ENCODE results near the gene MCM9. TPM values are rescaled to one million over a fixed set of nuclear protein-coding genes. Genes with fewer than 3 reads are reported as not detected.
"Not testable (repeated sequence)": the region's sequence is repeated elsewhere in the genome, so short reads cannot be mapped to it uniquely, and the experiment has no call there.

MCM9 gene
- total RNA-seq, 1 donor from 2014 or later: 37.0 TPM

GRCh38 chr6:118872318-118872717 lies 62.6 kb downstream of the MCM9 start:
- Mint-ChIP-seq H3K4me1 (peaks cover 22% of the 10 kb centered on the region), H3K36me3 (ENCODE audit: low read depth) (peaks cover 30% of the 10 kb centered on the region), H3K4me3 (no peak overlapping the region), H3K27me3 (no peaks in the 10 kb centered on the region), H3K9me3 (peaks cover 12% of the 10 kb centered on the region), H3K27ac (no peak overlapping the region)
- no peak for ATAC-seq (ENCODE audit: low read depth)
- CTCF ChIA-PET: no interaction called here
- intact Hi-C loops (cut with micrococcal nuclease): no loop called here
- POLR2A ChIA-PET: no interaction called here
- no peak for DNase-seq
- TF ChIP-seq CTCF (IDR thresholded peaks at IDR 0.05): no peak

GRCh38 chr6:118871331-118871730 lies 63.6 kb downstream of the MCM9 start:
- peaks cover 15% of the 10 kb centered on the region for H3K9me3 Mint-ChIP-seq
- H3K4me1 Mint-ChIP-seq: peaks cover 22% of the 10 kb centered on the region
- TF ChIP-seq CTCF (IDR thresholded peaks at IDR 0.05): no peak
- H3K36me3 Mint-ChIP-seq (ENCODE audit: low read depth): peaks cover 35% of the 10 kb centered on the region
- POLR2A ChIA-PET: no interaction called here
- CTCF ChIA-PET: no interaction called here
- H3K27me3 Mint-ChIP-seq: no peaks in the 10 kb centered on the region
- no peak for DNase-seq
- ATAC-seq (ENCODE audit: low read depth): no peak
- no peak overlapping the region for H3K4me3 Mint-ChIP-seq
- no peak overlapping the region for H3K27ac Mint-ChIP-seq
- intact Hi-C loops (cut with micrococcal nuclease): loop anchor here (2.0 kb wide), 1 partner anchor 15 kb away; no protein-coding TSS in a partner anchor

GRCh38 chr6:118869894-118870589 lies 64.9 kb downstream of the MCM9 start:
- CTCF ChIA-PET: no interaction called here
- peaks cover 35% of the 10 kb centered on the region for H3K4me1 Mint-ChIP-seq
- POLR2A ChIA-PET: interaction anchor here (0.6 kb wide), 1 partner anchor 13 kb away, joined by 5 read pairs; no protein-coding TSS in a partner anchor
- H3K36me3 Mint-ChIP-seq (ENCODE audit: low read depth): peaks cover 34% of the 10 kb centered on the region
- no peak overlapping the region for H3K4me3 Mint-ChIP-seq
- no peaks in the 10 kb centered on the region for H3K27me3 Mint-ChIP-seq
- ATAC-seq (ENCODE audit: low read depth) (no peak), DNase-seq (no peak)
- H3K9me3 Mint-ChIP-seq: peaks cover 19% of the 10 kb centered on the region
- H3K27ac Mint-ChIP-seq: no peak overlapping the region
- intact Hi-C loops (cut with micrococcal nuclease): loop anchor here (2.0 kb wide), 1 partner anchor 13 kb away; no protein-coding TSS in a partner anchor
- no peak for TF ChIP-seq CTCF (IDR thresholded peaks at IDR 0.05)

- no peaks in the 10 kb centered on the region for H3K27me3 Mint-ChIP-seq
- H3K27ac Mint-ChIP-seq: no peak overlapping the region
- peaks cover 40% of the 10 kb centered on the region for H3K4me1 Mint-ChIP-seq
- ChIA-PET POLR2A (no interaction called here), CTCF (no interaction called here)
- DNase-seq: no peak
- no peak for TF ChIP-seq CTCF (IDR thresholded peaks at IDR 0.05)
- intact Hi-C loops (cut with micrococcal nuclease): no loop called here
- no peak overlapping the region for H3K4me3 Mint-ChIP-seq
- H3K36me3 Mint-ChIP-seq (ENCODE audit: low read depth): peaks cover 33% of the 10 kb centered on the region
- H3K9me3 Mint-ChIP-seq: peaks cover 19% of the 10 kb centered on the region
- no peak for ATAC-seq (ENCODE audit: low read depth)
Measured at GRCh38 chr6:118869350-118869749, 65.6 kb downstream of the MCM9 start.

GRCh38 chr6:118868901-118869300 lies 66.1 kb downstream of the MCM9 start:
- H3K27ac Mint-ChIP-seq; H3K27me3 Mint-ChIP-seq; ATAC-seq (ENCODE audit: low read depth); CTCF ChIA-PET; POLR2A ChIA-PET; intact Hi-C loops (cut with micrococcal nuclease); DNase-seq; H3K4me3 Mint-ChIP-seq: not testable (repeated sequence)
- Mint-ChIP-seq H3K4me1 (peaks cover 43% of the 10 kb centered on the region), H3K9me3 (peaks cover 19% of the 10 kb centered on the region), H3K36me3 (ENCODE audit: low read depth) (peaks cover 33% of the 10 kb centered on the region)
